ENCODE results near the gene SPRY4.

GRCh38 chr5:142353071-142353472 is 28.3 kb upstream of the SPRY4 start:
- TF ChIP-seq USF1 (CRISPR knock-in tag; IDR thresholded peaks at IDR 0.05) = no peak
- TF ChIP-seq, protein P1, sequence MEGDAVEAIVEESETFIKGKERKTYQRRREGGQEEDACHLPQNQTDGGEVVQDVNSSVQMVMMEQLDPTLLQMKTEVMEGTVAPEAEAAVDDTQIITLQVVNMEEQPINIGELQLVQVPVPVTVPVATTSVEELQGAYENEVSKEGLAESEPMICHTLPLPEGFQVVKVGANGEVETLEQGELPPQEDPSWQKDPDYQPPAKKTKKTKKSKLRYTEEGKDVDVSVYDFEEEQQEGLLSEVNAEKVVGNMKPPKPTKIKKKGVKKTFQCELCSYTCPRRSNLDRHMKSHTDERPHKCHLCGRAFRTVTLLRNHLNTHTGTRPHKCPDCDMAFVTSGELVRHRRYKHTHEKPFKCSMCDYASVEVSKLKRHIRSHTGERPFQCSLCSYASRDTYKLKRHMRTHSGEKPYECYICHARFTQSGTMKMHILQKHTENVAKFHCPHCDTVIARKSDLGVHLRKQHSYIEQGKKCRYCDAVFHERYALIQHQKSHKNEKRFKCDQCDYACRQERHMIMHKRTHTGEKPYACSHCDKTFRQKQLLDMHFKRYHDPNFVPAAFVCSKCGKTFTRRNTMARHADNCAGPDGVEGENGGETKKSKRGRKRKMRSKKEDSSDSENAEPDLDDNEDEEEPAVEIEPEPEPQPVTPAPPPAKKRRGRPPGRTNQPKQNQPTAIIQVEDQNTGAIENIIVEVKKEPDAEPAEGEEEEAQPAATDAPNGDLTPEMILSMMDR (IDR thresholded peaks at IDR 0.05) = no peak

Measured in WTC11 (cell line).